CD4-positive, CD25-positive, alpha-beta regulatory T cell (primary cell): Measurements from ENCODE around the gene GARNL3. TPM values are rescaled to one million over a fixed set of nuclear protein-coding genes. Genes with fewer than 3 reads are reported as not detected.

ENCODE experiments used
- ATAC-seq, 2 donors: fragments of 150-1000 bp; cut with Tn5 transposase; one replicate each; pipeline ENCODE4 v1.10.0; 2021; ENCODE audit warnings: low read depth in 2 of 2, moderate number of reproducible peaks in 2 of 2, moderate library complexity in 1 of 2
- DNase-seq, 3 donors: peaks; one replicate each; pipeline versions ENCODE4 v3.0.0 to v3.0.0-alpha.2; 2012 to 2022; ENCODE audit warnings: mixed read lengths in 1 of 3
- H3K27ac ChIP-seq: one replicate; pipeline ENCODE4 v1.7.0; 2013; ENCODE audit warnings: mild to moderate bottlenecking, low read length; ENCODE audit not compliant: insufficient read depth, poor library complexity, severe bottlenecking
- H3K27me3 ChIP-seq: one replicate; pipeline ENCODE4 v1.7.0; 2013; ENCODE audit warnings: low read length; ENCODE audit not compliant: control insufficient read depth, insufficient read depth
- H3K36me3 ChIP-seq: one replicate; pipeline ENCODE4 v1.7.0; 2013; ENCODE audit warnings: mild to moderate bottlenecking, low read length, moderate library complexity; ENCODE audit not compliant: control insufficient read depth, insufficient read depth
- H3K4me1 ChIP-seq: 2 replicates; pipeline ENCODE4 v1.7.0; 2013; ENCODE audit warnings: mild to moderate bottlenecking, low read length; ENCODE audit not compliant: insufficient read depth, control insufficient read depth, poor library complexity, severe bottlenecking
- H3K4me3 ChIP-seq: one replicate; pipeline ENCODE4 v1.7.0; 2013; ENCODE audit warnings: low read depth, mild to moderate bottlenecking, low read length, moderate library complexity
- H3K9me3 ChIP-seq, 2 experiments: 1 replicate in 1 of 2; 2 replicates in 1 of 2; pipeline ENCODE4 v1.7.0; 2013; ENCODE audit warnings: low read length in 2 of 2, mild to moderate bottlenecking in 1 of 2, moderate library complexity in 1 of 2; ENCODE audit not compliant: control insufficient read depth in 2 of 2
- H3K27ac Mint-ChIP-seq, 3 donors: one replicate each; pipeline ENCODE4 v1.8.0; 2020 to 2022; ENCODE audit warnings: mild to moderate bottlenecking in 3 of 3, mixed read lengths in 3 of 3, moderate library complexity in 2 of 3
- H3K27me3 Mint-ChIP-seq: one replicate; pipeline ENCODE4 v1.8.0; 2022; ENCODE audit warnings: mild to moderate bottlenecking, mixed read lengths
- H3K36me3 Mint-ChIP-seq: one replicate; pipeline ENCODE4 v1.8.0; 2020; ENCODE audit warnings: mixed read lengths
- H3K4me1 Mint-ChIP-seq, 4 donors: one replicate each; pipeline ENCODE4 v1.8.0; 2020 to 2022; ENCODE audit warnings: mixed read lengths in 4 of 4, mild to moderate bottlenecking in 1 of 4
- H3K4me3 Mint-ChIP-seq, 4 donors: one replicate each; pipeline ENCODE4 v1.8.0; 2020 to 2022; ENCODE audit warnings: mild to moderate bottlenecking in 4 of 4, mixed read lengths in 4 of 4, moderate library complexity in 3 of 4
- H3K9me3 Mint-ChIP-seq, 7 donors: one replicate each; pipeline ENCODE4 v1.8.0; 2020 to 2022; ENCODE audit warnings: mixed read lengths in 7 of 7, mild to moderate bottlenecking in 3 of 7, moderate library complexity in 2 of 7
- polyA plus RNA-seq, 4 donors: library from polyadenylated mRNA; unstranded; fragments of 300-500 nt; fragmentation: Illumina TruSeq; gene quantifications; one replicate each; pipeline ENCODE4 v1.2.3, GENCODE V29; 2021
- total RNA-seq: library from RNA; stranded (reverse); gene quantifications from one replicate; pipeline ENCODE4 v1.2.3, GENCODE V29; 2022

Gene GARNL3
- total and polyA plus RNA-seq, 5 donors from 2014 or later: 0.69 to 4.3 (median 0.99) TPM; not detected in 2

- Mint-ChIP-seq H3K27ac (no peak overlapping the region), H3K4me3 (no peak overlapping the region), H3K27me3 (no peaks in the 10 kb centered on the region), H3K9me3 (no peaks in the 10 kb centered on the region), H3K4me1 (no peaks in the 10 kb centered on the region), H3K36me3 (peaks cover 3% of the 10 kb centered on the region)
- H3K4me3 ChIP-seq: no peak overlapping the region
- H3K9me3 ChIP-seq: no peaks in the 10 kb centered on the region
- DNase-seq (peak in 1 of 3 donors; percentile 29), ATAC-seq (no peak)
- H3K27ac ChIP-seq: no peak overlapping the region
- no peaks in the 10 kb centered on the region for H3K27me3 ChIP-seq
- H3K36me3 ChIP-seq: no peaks in the 10 kb centered on the region
- H3K4me1 ChIP-seq: no peaks in the 10 kb centered on the region
Observed at GRCh38 chr9:127293767-127294166, 29.2 kb downstream of the GARNL3 start.

- no peak overlapping the region for H3K4me3 Mint-ChIP-seq
- H3K27me3 Mint-ChIP-seq: peaks cover 1% of the 10 kb centered on the region
Observed at GRCh38 chr9:127295005-127295404, 30.4 kb downstream of the GARNL3 start.

GRCh38 chr9:127300886-127301447 lies 36.4 kb downstream of the GARNL3 start:
- H3K4me1 Mint-ChIP-seq: no peaks in the 10 kb centered on the region
- Histone ChIP-seq H3K4me1 (no peaks in the 10 kb centered on the region), H3K36me3 (no peaks in the 10 kb centered on the region), H3K27ac (no peak overlapping the region), H3K27me3 (no peaks in the 10 kb centered on the region), H3K9me3 (no peaks in the 10 kb centered on the region), H3K4me3 (no peak overlapping the region)
- peaks cover 1% of the 10 kb centered on the region for H3K36me3 Mint-ChIP-seq
- H3K27me3 Mint-ChIP-seq: peaks cover 8% of the 10 kb centered on the region
- DNase-seq (no peak), ATAC-seq (no peak)
- no peaks in the 10 kb centered on the region for H3K9me3 Mint-ChIP-seq
- no peak overlapping the region for H3K27ac Mint-ChIP-seq
- no peak overlapping the region for H3K4me3 Mint-ChIP-seq

More at GRCh38 chr9:127295005-127295404, 30.4 kb downstream of the GARNL3 start:
- no peaks in the 10 kb centered on the region for H3K9me3 ChIP-seq
- Mint-ChIP-seq H3K36me3 (peaks cover 3% of the 10 kb centered on the region), H3K4me1 (no peaks in the 10 kb centered on the region), H3K27ac (no peak overlapping the region), H3K9me3 (no peaks in the 10 kb centered on the region)
- no peak overlapping the region for H3K27ac ChIP-seq
- ATAC-seq (no peak), DNase-seq (no peak)
- no peaks in the 10 kb centered on the region for H3K4me1 ChIP-seq
- no peaks in the 10 kb centered on the region for H3K27me3 ChIP-seq
- no peaks in the 10 kb centered on the region for H3K36me3 ChIP-seq
- H3K4me3 ChIP-seq: no peak overlapping the region

GRCh38 chr9:127303830-127304229 lies 39.3 kb downstream of the GARNL3 start:
- DNase-seq (no peak), ATAC-seq (no peak)
- no peaks in the 10 kb centered on the region for H3K36me3 ChIP-seq
- peaks cover 4% of the 10 kb centered on the region for H3K27me3 ChIP-seq
- H3K4me1 ChIP-seq: no peaks in the 10 kb centered on the region
- no peak overlapping the region for H3K4me3 ChIP-seq
- no peak overlapping the region for H3K27ac ChIP-seq
- Mint-ChIP-seq H3K36me3 (no peaks in the 10 kb centered on the region), H3K27ac (no peak overlapping the region), H3K27me3 (peaks cover 8% of the 10 kb centered on the region), H3K4me3 (no peak overlapping the region), H3K4me1 (no peaks in the 10 kb centered on the region), H3K9me3 (no peaks in the 10 kb centered on the region)
- no peaks in the 10 kb centered on the region for H3K9me3 ChIP-seq

- Histone ChIP-seq H3K36me3 (no peaks in the 10 kb centered on the region), H3K27ac (no peak overlapping the region), H3K27me3 (peaks cover 4% of the 10 kb centered on the region), H3K9me3 (no peaks in the 10 kb centered on the region), H3K4me1 (no peaks in the 10 kb centered on the region), H3K4me3 (no peak overlapping the region)
- no peaks in the 10 kb centered on the region for H3K4me1 Mint-ChIP-seq
- H3K4me3 Mint-ChIP-seq: no peak overlapping the region
- H3K27ac Mint-ChIP-seq: no peak overlapping the region
- H3K9me3 Mint-ChIP-seq: no peaks in the 10 kb centered on the region
- no peaks in the 10 kb centered on the region for H3K36me3 Mint-ChIP-seq
- ATAC-seq (no peak), DNase-seq (no peak)
- peaks cover 5% of the 10 kb centered on the region for H3K27me3 Mint-ChIP-seq
Observed at GRCh38 chr9:127305206-127305837, 40.7 kb downstream of the GARNL3 start.

- Histone ChIP-seq H3K9me3 (no peaks in the 10 kb centered on the region), H3K36me3 (no peaks in the 10 kb centered on the region), H3K4me3 (no peak overlapping the region), H3K27me3 (peaks cover 4% of the 10 kb centered on the region), H3K4me1 (no peaks in the 10 kb centered on the region), H3K27ac (no peak overlapping the region)
- H3K36me3 Mint-ChIP-seq: no peaks in the 10 kb centered on the region
- no peaks in the 10 kb centered on the region for H3K9me3 Mint-ChIP-seq
- DNase-seq: no peak
- H3K4me1 Mint-ChIP-seq: no peaks in the 10 kb centered on the region
- H3K27ac Mint-ChIP-seq: no peak overlapping the region
- no peak for ATAC-seq
- peaks cover 6% of the 10 kb centered on the region for H3K27me3 Mint-ChIP-seq
- no peak overlapping the region for H3K4me3 Mint-ChIP-seq
Observed at GRCh38 chr9:127305838-127306226, 41.3 kb downstream of the GARNL3 start.

GRCh38 chr9:127307802-127308201 lies 43.2 kb downstream of the GARNL3 start:
- Histone ChIP-seq H3K27ac (no peak overlapping the region), H3K36me3 (no peaks in the 10 kb centered on the region), H3K9me3 (no peaks in the 10 kb centered on the region), H3K27me3 (peaks cover 4% of the 10 kb centered on the region), H3K4me1 (no peaks in the 10 kb centered on the region), H3K4me3 (no peak overlapping the region)
- Mint-ChIP-seq H3K27ac (peak overlapping the region in 1 of 3 donors; percentile 48), H3K27me3 (peaks cover 6% of the 10 kb centered on the region), H3K4me1 (no peaks in the 10 kb centered on the region), H3K36me3 (peaks cover 3% of the 10 kb centered on the region), H3K9me3 (no peaks in the 10 kb centered on the region), H3K4me3 (no peak overlapping the region)
- ATAC-seq (no peak), DNase-seq (no peak)
